ENCODE measurements around the gene WDR5B. TPM values are rescaled to one million over a fixed set of nuclear protein-coding genes. Genes with fewer than 3 reads are reported as not detected.

The WDR5B gene
- total and polyA plus RNA-seq, 2 of the 4 experiments (the other 2 are of a cell fraction): 3.1 to 5.6 TPM

- no peaks in the 10 kb centered on the region for H3K9me3 ChIP-seq (ENCODE audit: control insufficient read depth, insufficient read depth, low read length)
- DNase-seq (no peak), ATAC-seq (ENCODE audit: low read depth) (no peak)
- H3K23ac ChIP-seq (ENCODE audit: low read depth, low read length): no peak overlapping the region
- no peaks in the 10 kb centered on the region for H3K4me1 ChIP-seq (ENCODE audit: control insufficient read depth, insufficient read depth, low read length)
- H2BK5ac ChIP-seq (ENCODE audit: low read depth, low read length, poor library complexity, severe bottlenecking): no peak overlapping the region
- no peak overlapping the region for H2AK9ac ChIP-seq (replicated peaks; ENCODE audit: low read depth, low read length, poor library complexity)
- H3K4me3 ChIP-seq (ENCODE audit: insufficient read depth, low read depth, low read length): no peak overlapping the region
- WGBS, 2 experiments (ENCODE audit: extremely low coverage in 2 of 2, insufficient read length in 1 of 2): 80% methylated on average over 1 of the region's 6 CpGs; no CpG with 5 or more reads in 1 of the 2 experiments
- no peak overlapping the region for H2BK15ac ChIP-seq (ENCODE audit: low read depth, low read length)
- ChIA-PET CTCF (no interaction called here), POLR2A (ENCODE audit: unreplicated experiment) (no interaction called here)
- H2AK5ac ChIP-seq (ENCODE audit: low read depth, low read length): no peak overlapping the region
- H4K91ac ChIP-seq (ENCODE audit: insufficient read depth, low read depth, low read length): no peak overlapping the region
- H3K14ac ChIP-seq (replicated peaks; ENCODE audit: low read depth, low read length): no peak overlapping the region
- H4K5ac ChIP-seq (ENCODE audit: low read depth, low read length): no peak overlapping the region
- no peak overlapping the region for H3K56ac ChIP-seq (ENCODE audit: extremely low read depth, insufficient read depth, low read length)
- H2BK120ac ChIP-seq (ENCODE audit: low read depth, low read length): no peak overlapping the region
- no peak overlapping the region for H3K4me2 ChIP-seq (ENCODE audit: low read depth, low read length)
- no peak overlapping the region for H2AFZ ChIP-seq (replicated peaks; ENCODE audit: low read length, poor library complexity)
- H3K9ac ChIP-seq (ENCODE audit: low read depth, low read length): no peak overlapping the region
- H4K8ac ChIP-seq (ENCODE audit: low read depth in 2 of 2, low read length in 2 of 2): no peak overlapping the region
- H3K27me3 ChIP-seq (ENCODE audit: control insufficient read depth, insufficient read depth, low read length): no peaks in the 10 kb centered on the region
- no peak overlapping the region for H3K4ac ChIP-seq (ENCODE audit: low read depth, low read length)
- H3K36me3 ChIP-seq (ENCODE audit: control insufficient read depth, insufficient read depth, low read length): peaks cover 14% of the 10 kb centered on the region
- no TSS peak for BruUV-seq (replicated peaks)
- H3K18ac ChIP-seq (ENCODE audit: low read depth, low read length): no peak overlapping the region
- H3K27ac ChIP-seq (ENCODE audit: insufficient read depth, low read length): no peak overlapping the region
- intact Hi-C loops (cut with micrococcal nuclease) (no loop called here), dilution Hi-C loops (cut with HindIII; ENCODE audit: low sequenced_read_pairs, unreplicated experiment) (no loop called here), in situ Hi-C loops (cut with MboI; ENCODE audit: low sequenced_read_pairs) (no loop called here)
- H3K9me1 ChIP-seq (ENCODE audit: insufficient read depth, low read length): no peaks in the 10 kb centered on the region
- no peak for TF ChIP-seq MAZ (IDR thresholded peaks at IDR 0.05; ENCODE audit: borderline replicate concordance, low read depth, low read length)
- no peak for TF ChIP-seq BHLHE40 (IDR thresholded peaks at IDR 0.05; ENCODE audit: low read depth, low read length)
- TF ChIP-seq, protein P1, sequence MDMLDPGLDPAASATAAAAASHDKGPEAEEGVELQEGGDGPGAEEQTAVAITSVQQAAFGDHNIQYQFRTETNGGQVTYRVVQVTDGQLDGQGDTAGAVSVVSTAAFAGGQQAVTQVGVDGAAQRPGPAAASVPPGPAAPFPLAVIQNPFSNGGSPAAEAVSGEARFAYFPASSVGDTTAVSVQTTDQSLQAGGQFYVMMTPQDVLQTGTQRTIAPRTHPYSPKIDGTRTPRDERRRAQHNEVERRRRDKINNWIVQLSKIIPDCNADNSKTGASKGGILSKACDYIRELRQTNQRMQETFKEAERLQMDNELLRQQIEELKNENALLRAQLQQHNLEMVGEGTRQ (IDR thresholded peaks at IDR 0.05; ENCODE audit: low read depth, low read length): no peak
- no peak for TF ChIP-seq CEBPB (IDR thresholded peaks at IDR 0.05; ENCODE audit: low read depth, low read length)
- no peak for TF ChIP-seq SMC3 (IDR thresholded peaks at IDR 0.05; ENCODE audit: low read depth, low read length)
- TF ChIP-seq NFE2L2 (IDR thresholded peaks at IDR 0.05; ENCODE audit: low read depth, low read length): no peak
- TF ChIP-seq CHD1 (IDR thresholded peaks at IDR 0.05; ENCODE audit: low read depth, low read length): no peak
- TF ChIP-seq RFX5 (IDR thresholded peaks at IDR 0.05; ENCODE audit: low read depth, low read length): no peak
- TF ChIP-seq MAFK (IDR thresholded peaks at IDR 0.05; ENCODE audit: low read depth, low read length): no peak
- TF ChIP-seq MXI1 (IDR thresholded peaks at IDR 0.05; ENCODE audit: borderline replicate concordance, low read depth, low read length): no peak
- TF ChIP-seq, protein P2, sequence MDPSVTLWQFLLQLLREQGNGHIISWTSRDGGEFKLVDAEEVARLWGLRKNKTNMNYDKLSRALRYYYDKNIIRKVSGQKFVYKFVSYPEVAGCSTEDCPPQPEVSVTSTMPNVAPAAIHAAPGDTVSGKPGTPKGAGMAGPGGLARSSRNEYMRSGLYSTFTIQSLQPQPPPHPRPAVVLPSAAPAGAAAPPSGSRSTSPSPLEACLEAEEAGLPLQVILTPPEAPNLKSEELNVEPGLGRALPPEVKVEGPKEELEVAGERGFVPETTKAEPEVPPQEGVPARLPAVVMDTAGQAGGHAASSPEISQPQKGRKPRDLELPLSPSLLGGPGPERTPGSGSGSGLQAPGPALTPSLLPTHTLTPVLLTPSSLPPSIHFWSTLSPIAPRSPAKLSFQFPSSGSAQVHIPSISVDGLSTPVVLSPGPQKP (IDR thresholded peaks at IDR 0.05; ENCODE audit: borderline replicate concordance, low read depth, low read length): no peak
- TF ChIP-seq RCOR1 (IDR thresholded peaks at IDR 0.05; ENCODE audit: insufficient replicate concordance, low read length): no peak
- TF ChIP-seq POLR2A (IDR thresholded peaks at IDR 0.05; ENCODE audit: low read depth, low read length): no peak
- no peak for TF ChIP-seq CTCF (conservative IDR thresholded peaks at IDR 0.05; ENCODE audit: low read depth, low read length)
- H2BK20ac ChIP-seq (ENCODE audit: low read depth, low read length): no peak overlapping the region
- H3K79me1 ChIP-seq (ENCODE audit: low read depth in 1 of 2, low read length in 2 of 2): peaks cover 5 to 18% of the 10 kb centered on the region in 2 experiments; a peak in 3 of 4 replicates
- no peaks in the 10 kb centered on the region for H4K20me1 ChIP-seq (ENCODE audit: insufficient read depth, low read length)
Measured at GRCh38 chr3:122409446-122409845, 6.4 kb downstream of the WDR5B start.
